Erythroblast (primary cell): Measurements from ENCODE around the gene FH.

ENCODE experiments used
- GATA1 ChIP-seq: IDR thresholded peaks from 2 replicates; pipeline ENCODE4 v1.6.1; 2011; ENCODE audit warnings: low read depth, mild to moderate bottlenecking, control low read depth, low read length, moderate library complexity
- POLR2A ChIP-seq: IDR thresholded peaks from 2 replicates; pipeline ENCODE4 v1.6.1; 2011; ENCODE audit warnings: mild to moderate bottlenecking, low read length

DNA sequence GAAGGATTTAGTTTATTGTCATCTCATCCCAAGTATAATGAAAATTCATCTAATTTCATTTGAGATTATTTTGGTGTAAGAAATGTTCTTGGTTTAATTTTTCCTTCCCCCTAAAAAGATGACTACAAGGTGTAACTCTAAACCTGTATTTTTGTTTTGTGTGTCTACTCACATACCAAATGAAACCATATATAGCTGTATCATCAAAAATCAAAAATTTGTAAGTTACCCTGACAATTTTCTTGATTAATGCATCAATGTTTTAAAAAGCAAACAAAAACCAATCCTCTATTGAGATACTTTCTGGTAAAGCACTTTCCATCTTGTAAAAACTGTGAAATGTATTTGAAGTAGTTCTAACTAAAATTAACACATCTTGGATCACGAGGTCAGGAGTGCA is 30.8 kb downstream of the FH start:
- TF ChIP-seq POLR2A (no peak), GATA1 (no peak)
